Activated effector memory CD4-positive, alpha-beta T cell treated with anti-CD3 and anti-CD28 coated beads, Interleukin-2, amount 50 U/mL, for 16 hours (primary cell): ENCODE data around the gene HBA2.
"Not testable (repeated sequence)": the region's sequence is repeated elsewhere in the genome, so short reads cannot be mapped to it uniquely, and the experiment has no call there.

Source experiments
- DNase-seq: peaks from one replicate; pipeline ENCODE4 v3.0.0-alpha.2; 2020

The HBA2 gene

GRCh38 chr16:176006-176405, 3.3 kb downstream of the HBA2 start:
- DNase-seq, result not testable (repeated sequence)

- not testable (repeated sequence) for DNase-seq
These were observed 4.1 kb downstream of the HBA2 start, which contains the start of gene HBA1 for GRCh38 chr16:176477-177382. Gene HBA1 (plus strand): TSS chr16:176680. CDS start chr16:176717, 37 bp downstream.

DNA sequence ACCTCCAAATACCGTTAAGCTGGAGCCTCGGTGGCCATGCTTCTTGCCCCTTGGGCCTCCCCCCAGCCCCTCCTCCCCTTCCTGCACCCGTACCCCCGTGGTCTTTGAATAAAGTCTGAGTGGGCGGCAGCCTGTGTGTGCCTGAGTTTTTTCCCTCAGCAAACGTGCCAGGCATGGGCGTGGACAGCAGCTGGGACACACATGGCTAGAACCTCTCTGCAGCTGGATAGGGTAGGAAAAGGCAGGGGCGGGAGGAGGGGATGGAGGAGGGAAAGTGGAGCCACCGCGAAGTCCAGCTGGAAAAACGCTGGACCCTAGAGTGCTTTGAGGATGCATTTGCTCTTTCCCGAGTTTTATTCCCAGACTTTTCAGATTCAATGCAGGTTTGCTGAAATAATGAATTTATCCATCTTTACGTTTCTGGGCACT, 4.7 kb downstream of the HBA2 start:
- DNase-seq, result no peak

- DNase-seq, result no peak
These were observed 5.4 kb downstream of the HBA2 start for GRCh38 chr16:177981-178667.

DNA sequence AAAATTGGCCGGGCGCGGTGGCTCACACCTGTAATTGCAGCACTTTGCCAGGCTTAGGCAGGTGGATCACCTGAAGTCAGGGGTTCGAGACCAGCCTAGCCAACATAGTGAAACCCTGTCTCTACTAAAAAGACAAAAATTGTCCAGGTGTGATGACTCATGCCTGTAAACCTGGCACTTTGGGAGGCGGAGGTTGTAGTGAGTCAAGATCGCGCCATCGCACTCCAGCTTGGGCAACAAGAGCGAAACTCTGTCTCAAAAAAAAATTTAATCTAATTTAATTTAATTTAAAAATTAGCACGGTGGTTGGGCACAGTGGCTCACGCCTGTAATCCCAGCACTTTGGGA, 6.0 kb downstream of the HBA2 start:
- DNase-seq, result no peak

GRCh38 chr16:179211-180092, 6.8 kb downstream of the HBA2 start:
- DNase-seq, result no peak

GRCh38 chr16:180101-180675, 7.5 kb downstream of the HBA2 start, which contains the start of gene HBQ1:
Gene HBQ1 (plus strand): TSS chr16:180459. CDS start chr16:180487, 28 bp downstream.
- DNase-seq, result peak; percentile 73

DNA sequence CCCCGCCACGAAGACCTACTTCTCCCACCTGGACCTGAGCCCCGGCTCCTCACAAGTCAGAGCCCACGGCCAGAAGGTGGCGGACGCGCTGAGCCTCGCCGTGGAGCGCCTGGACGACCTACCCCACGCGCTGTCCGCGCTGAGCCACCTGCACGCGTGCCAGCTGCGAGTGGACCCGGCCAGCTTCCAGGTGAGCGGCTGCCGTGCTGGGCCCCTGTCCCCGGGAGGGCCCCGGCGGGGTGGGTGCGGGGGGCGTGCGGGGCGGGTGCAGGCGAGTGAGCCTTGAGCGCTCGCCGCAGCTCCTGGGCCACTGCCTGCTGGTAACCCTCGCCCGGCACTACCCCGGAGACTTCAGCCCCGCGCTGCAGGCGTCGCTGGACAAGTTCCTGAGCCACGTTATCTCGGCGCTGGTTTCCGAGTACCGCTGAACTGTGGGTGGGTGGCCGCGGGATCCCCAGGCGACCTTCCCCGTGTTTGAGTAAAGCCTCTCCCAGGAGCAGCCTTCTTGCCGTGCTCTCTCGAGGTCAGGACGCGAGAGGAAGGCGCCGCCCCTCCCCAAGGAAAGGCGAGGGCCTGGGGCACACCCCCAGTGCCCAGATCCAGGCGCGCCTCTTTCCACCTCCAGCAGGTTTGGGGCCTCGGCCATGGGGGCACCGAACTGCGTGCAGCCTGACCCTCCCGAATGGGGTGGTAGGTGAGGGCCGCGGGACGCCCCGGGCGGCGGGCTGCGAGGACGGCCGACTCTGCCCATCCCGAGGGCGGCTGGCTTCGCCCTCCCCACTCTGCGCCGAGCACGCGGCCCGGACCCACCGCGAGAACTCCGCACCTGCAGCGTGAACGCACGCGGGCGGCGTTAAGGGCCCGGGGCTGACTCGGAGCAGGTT, 8.2 kb downstream of the HBA2 start:
- peak; percentile 94 for DNase-seq

DNA sequence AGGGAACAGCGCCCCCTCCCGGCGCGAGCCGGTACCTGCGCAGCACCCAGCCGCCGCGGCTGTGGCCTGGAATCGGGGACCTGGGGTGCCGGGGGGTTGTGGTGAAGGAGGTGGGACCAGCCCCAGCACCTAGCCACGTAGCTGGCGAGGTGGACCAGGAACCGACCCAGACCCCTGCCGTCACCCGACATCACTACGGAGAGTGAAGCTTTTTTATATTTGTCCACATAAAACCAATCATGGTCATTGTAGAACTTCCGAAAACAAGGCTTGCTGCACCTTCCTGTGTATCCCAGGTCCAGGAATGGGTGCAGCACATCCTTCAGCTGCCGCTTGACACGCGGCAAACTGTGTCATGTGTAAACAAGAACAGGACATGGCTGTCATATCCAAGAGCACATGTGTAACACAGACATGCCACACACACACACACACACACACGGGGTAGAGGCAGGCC, 8.9 kb downstream of the HBA2 start:
- no peak for DNase-seq

- DNase-seq, result no peak
These were observed 10.3 kb downstream of the HBA2 start for GRCh38 chr16:183005-183404.

DNA sequence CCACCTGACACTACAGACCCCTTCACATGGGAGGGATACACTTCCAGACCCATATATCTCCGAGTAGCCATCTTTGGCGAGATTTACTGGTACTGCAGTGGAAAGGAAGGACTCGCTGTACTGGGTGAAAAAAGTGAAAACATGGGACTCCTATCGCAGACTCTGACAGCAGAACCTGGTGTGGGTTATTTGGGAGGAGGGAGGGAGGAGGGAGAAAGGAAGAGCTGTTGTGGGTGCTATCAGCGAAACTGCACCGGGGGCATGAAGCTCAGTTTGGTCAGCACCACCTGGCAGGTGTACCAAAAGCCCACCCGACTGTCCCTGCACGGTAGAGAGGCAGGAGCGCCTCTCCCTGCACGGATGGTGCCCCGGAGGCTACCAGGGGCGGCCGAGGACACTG, 12.5 kb downstream of the HBA2 start:
- no peak for DNase-seq

GRCh38 chr16:185691-186090, 13.0 kb downstream of the HBA2 start:
- DNase-seq, result no peak

DNA sequence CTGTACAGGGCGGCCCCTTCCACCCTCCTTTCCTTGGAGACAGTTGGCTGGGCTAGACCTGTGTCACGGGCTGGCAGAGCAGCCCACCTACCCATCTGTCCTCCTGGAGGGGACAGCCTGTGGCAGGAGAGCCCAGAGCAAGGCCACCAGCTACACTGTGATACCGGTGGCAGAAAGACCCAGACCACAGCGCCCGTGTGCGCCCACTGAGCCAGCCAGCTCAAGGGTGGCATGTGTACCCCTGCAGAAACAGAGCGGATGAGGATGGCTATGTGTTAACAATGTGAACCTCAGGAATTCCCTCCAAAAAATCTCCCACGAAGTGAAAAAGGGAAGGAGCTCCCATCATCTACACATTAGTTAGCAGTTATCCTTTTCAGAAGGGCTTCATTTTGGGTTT, 14.7 kb downstream of the HBA2 start:
- DNase-seq, result no peak

DNA sequence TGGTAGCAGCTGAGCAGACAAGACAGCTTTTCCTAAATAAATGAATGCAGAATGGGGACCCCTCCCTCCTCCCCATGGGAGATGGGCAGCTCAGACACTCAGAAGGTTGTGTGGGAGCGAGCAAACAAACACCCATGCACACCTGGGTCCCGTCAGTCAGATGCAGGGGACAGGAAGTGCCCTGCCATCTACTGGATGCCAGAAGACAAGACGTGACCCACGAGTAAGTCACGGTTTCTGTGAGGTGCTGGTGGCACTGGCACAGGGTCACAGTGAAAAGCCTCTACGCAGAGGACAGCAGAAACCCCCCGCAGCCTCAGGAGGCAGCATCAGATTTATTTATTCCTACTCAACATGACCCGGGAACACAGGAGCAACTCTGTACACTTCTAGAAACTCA, 16.0 kb downstream of the HBA2 start:
- DNase-seq, result peak; percentile 67

DNA sequence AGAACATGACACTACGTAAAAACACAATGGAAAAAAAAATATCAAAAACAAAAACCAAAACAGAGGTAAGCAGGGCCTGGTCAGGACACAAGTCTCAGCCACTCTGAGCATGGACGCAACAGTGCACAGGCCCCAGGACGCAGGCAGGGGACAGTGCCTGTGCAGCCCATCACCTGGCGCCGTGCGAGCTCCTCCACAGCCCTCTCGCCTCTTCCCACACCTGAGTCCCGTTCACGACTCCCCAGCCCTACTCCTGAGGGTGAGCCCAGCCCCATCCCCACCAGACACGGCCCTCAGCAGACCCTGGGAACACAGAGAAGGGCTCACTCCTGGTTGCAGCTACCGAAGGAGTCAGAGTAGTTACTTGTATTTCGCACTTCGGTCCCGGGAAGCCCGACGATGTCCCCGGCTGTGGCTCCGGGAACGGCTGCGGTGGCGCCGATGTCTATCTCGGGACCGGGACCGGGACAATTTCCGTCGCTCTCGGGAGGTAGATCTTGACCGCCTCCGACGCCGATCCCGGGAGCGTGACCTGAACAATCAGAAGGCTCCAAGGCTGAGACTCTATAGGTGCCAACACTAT, 17.0 kb downstream of the HBA2 start:
- no peak for DNase-seq

DNA sequence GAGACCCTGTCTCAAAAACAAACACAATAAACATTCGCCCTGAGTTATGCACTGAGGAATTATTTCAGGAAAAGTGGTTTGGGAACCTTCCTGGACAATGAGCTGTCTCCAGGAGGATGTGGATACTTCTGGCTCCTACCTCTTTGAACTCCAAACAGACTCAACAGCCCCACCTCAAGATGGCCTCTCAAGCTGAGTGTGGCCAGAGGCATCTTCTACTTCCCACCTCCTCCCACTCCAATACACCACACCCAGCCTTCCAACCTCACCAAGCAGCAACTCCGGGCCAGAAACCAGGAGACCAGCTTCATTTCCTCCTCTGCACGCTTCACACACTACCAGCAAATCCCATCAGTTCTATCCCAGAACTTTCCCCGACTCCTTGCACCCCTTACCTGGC, 19.2 kb downstream of the HBA2 start:
- no peak for DNase-seq

DNA sequence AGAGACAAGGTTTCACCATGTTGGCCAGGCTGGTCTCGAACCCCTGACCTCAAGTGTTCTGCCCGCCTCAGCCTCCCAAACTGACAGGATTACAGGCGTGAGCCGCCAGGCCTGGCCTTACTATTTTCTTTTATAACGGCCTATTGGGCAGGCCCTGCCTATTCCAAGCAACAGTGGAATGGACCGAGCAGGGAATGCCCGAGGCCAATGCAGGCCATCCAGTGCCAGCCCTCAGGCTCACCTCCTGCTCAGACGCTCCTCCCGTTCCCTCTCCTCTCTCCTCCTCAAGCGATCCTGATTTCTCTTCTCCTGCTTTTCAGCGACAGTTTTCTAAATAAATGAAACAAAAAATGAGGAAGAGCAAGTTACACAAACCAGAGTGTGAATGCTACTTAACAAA, 20.0 kb downstream of the HBA2 start:
- no peak for DNase-seq

DNA sequence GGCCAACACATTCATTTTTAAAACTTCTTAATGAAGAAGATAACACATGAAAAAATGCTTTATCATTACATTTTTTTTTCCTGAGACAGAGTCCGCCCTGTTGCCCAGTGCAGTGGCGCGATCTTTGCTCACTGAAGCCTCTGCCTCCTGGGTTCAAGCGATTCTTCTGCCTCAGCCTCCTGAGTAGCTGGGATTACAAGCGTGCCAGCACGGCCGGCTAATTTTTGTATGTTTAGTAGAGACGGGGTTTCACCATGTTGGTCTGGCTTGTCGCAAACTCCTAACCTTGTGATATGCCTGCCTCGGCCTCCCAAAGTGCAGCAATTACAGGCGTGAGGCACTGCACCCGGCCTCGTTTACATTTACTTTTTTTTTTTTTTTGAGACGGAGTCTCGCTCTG, 20.8 kb downstream of the HBA2 start:
- no peak for DNase-seq

DNA sequence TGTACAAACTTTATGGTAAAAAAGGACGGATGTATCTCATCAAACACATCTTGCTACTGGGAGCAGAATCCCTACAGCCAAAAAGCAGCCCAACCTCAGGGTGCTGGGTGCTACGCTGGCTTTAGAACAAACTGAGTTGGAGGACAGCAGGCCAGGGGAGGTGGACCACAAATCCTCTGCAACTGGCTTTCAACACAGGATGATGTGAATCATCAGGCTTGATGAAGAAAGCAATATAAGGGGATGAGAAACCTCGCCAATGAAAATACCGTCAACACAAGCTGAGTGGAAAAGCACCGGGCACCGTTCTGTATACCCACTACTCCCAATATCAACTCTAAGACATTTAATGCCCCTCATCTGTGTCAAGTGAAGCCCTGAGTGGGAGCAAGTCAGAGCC, 21.8 kb downstream of the HBA2 start:
- no peak for DNase-seq

GRCh38 chr16:200388-200787, 27.7 kb downstream of the HBA2 start:
- DNase-seq, result no peak

GRCh38 chr16:203246-203645, 30.6 kb downstream of the HBA2 start:
- no peak for DNase-seq
